Tibial artery (tissue), 4 donors: ENCODE measurements around the gene TTLL11.

Source experiments
- DNase-seq, 2 donors: peaks; one replicate each; pipeline ENCODE4 v3.0.0-alpha.2; 2019
- H3K27ac ChIP-seq, 2 donors: fragments of 200-600 bp; sonication (generic) in 1 of 2; 1 replicate in 1 of 2; 2 replicates in 1 of 2; pipeline ENCODE4 v1.5.1; 2018 to 2019; ENCODE audit warnings: mild to moderate bottlenecking in 1 of 2
- H3K27me3 ChIP-seq, 2 donors: fragments of 200-600 bp; sonication (generic) in 1 of 2; one replicate each; pipeline versions ENCODE4 v1.5.1 to v1.6.0; 2016 to 2019
- H3K36me3 ChIP-seq, 3 donors: fragments of 200-600 bp; sonication (generic) in 2 of 3; one replicate each; pipeline ENCODE4 v1.5.1; 2016 to 2019; ENCODE audit warnings: mild to moderate bottlenecking in 2 of 3
- H3K4me1 ChIP-seq, 4 donors: fragments of 200-600 bp; sonication (generic) in 2 of 4; 1 replicate in 3 of 4; 2 replicates in 1 of 4; pipeline ENCODE4 v1.5.1; 2016 to 2019
- H3K4me3 ChIP-seq, 2 donors: fragments of 200-600 bp; sonication (generic) in 1 of 2; 1 replicate in 1 of 2; 2 replicates in 1 of 2; pipeline ENCODE4 v1.5.1; 2018 to 2019; ENCODE audit warnings: mild to moderate bottlenecking in 2 of 2
- H3K9me3 ChIP-seq, 3 donors: fragments of 200-600 bp; sonication (generic) in 1 of 3; one replicate each; pipeline ENCODE4 v1.5.1; 2016 to 2019
- intact Hi-C: fragments of 100-400 bp; cut with DNase I; formaldehyde crosslinking; loops from one replicate; pipeline ENCODE4 v1.15.0; 2023; ENCODE audit warnings: low total_unique reads
- TF ChIP-seq, protein P1 (sequence below), 2 experiments: fragments of 200-600 bp in 1 of 2; fragments of 450-650 bp in 1 of 2; IDR thresholded peaks; one replicate each; pipeline ENCODE4 v1.5.1; 2017 to 2019; ENCODE audit warnings: antibody characterized with exemption in 2 of 2, mild to moderate bottlenecking in 1 of 2, moderate library complexity in 1 of 2

TTLL11 gene

DNA sequence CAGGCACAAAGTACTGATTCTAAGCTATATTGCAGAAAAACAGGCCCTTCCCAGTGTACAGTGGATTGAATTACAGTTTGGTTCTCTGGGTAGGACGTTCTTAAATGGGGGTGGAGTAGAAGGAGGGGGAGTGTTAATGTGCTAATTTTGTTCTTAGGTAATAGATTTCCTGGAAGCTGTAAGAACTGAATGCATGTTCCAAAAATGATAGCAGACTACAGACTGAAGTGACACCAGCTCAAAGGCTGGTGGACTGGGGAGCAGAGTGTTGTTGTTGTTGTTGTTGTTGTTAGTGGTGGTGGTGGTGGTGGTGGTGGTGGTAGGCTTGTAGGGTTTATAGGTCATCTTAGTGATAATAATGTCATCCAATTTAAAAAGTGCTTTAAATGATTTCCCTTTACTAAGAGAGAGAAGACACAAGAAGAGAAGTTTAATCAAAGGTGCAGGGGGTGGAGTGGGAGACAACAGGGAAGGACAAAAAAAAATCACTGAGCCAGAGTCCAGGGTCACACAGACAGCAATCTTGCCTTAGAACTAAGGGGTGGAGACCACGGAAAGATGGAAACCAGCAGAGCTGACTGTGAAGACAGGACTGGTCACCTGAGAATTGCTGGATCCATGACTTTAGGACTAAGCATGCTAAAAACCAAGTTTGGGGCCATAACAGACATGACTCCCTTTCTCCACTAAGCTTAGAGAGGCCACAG is 27.0 kb downstream of the TTLL11 start:
- no peaks in the 10 kb centered on the region for H3K9me3 ChIP-seq
- H3K4me3 ChIP-seq, result no peak overlapping the region
- TF ChIP-seq, protein P1, sequence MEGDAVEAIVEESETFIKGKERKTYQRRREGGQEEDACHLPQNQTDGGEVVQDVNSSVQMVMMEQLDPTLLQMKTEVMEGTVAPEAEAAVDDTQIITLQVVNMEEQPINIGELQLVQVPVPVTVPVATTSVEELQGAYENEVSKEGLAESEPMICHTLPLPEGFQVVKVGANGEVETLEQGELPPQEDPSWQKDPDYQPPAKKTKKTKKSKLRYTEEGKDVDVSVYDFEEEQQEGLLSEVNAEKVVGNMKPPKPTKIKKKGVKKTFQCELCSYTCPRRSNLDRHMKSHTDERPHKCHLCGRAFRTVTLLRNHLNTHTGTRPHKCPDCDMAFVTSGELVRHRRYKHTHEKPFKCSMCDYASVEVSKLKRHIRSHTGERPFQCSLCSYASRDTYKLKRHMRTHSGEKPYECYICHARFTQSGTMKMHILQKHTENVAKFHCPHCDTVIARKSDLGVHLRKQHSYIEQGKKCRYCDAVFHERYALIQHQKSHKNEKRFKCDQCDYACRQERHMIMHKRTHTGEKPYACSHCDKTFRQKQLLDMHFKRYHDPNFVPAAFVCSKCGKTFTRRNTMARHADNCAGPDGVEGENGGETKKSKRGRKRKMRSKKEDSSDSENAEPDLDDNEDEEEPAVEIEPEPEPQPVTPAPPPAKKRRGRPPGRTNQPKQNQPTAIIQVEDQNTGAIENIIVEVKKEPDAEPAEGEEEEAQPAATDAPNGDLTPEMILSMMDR (IDR thresholded peaks at IDR 0.05), result no peak
- H3K27me3 ChIP-seq, result no peaks in the 10 kb centered on the region
- peaks cover 0 to 44% (median 3%) of the 10 kb centered on the region in 4 donors for H3K4me1 ChIP-seq
- no peak overlapping the region for H3K27ac ChIP-seq
- intact Hi-C loops, result no loop called here
- H3K36me3 ChIP-seq, result peaks cover 0 to 6% (median 0%) of the 10 kb centered on the region in 3 donors
- DNase-seq, result no peak

GRCh38 chr9:122060481-122060880 is 32.6 kb downstream of the TTLL11 start:
- no peaks in the 10 kb centered on the region for H3K9me3 ChIP-seq
- no peaks in the 10 kb centered on the region for H3K27me3 ChIP-seq
- intact Hi-C loops, result no loop called here
- no peak overlapping the region for H3K4me3 ChIP-seq
- no peak overlapping the region for H3K27ac ChIP-seq
- H3K4me1 ChIP-seq, result peaks cover 0 to 26% (median 0%) of the 10 kb centered on the region in 4 donors
- H3K36me3 ChIP-seq, result no peaks in the 10 kb centered on the region
- TF ChIP-seq, protein P1 (IDR thresholded peaks at IDR 0.05), result no peak
- DNase-seq, result no peak

GRCh38 chr9:122059955-122060324 is 33.2 kb downstream of the TTLL11 start:
- intact Hi-C loops, result no loop called here
- TF ChIP-seq, protein P1 (IDR thresholded peaks at IDR 0.05), result no peak
- no peak overlapping the region for H3K27ac ChIP-seq

DNA sequence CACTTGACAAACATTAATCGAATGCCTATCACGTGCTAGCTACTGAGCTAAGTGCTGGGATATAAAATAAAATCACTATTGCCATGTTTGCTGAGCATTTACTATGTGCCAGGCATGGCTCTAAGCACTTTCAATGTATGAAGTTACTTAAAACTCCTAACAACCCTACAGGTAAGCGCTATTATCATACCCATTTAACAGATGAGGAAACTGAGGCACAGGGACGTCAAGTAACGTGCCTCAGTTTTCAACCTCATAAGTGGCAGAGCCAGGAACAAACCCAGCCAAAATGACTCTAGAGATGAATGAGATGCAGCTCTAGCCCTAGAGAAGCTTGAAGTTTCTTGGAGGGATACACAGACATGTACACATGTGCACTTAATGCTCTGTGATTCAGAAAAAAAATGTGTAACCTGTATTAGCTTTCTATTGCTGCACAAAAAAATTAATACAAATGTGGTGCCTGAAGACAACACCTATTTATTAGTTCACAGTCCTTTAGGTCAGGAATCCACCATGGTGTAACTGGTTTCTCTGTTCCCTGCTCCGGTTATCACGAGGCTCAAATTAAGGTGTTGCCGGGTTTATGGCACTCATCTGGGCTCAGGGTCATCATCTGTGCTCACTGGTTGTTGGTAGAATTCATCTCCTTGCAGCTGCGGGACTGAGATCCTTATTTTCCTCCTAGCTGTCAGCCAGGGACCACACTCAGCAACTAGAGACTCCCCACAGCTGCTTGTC is 33.7 kb downstream of the TTLL11 start:
- intact Hi-C loops, result no loop called here
- no peak for DNase-seq
- H3K36me3 ChIP-seq, result no peaks in the 10 kb centered on the region
- H3K27me3 ChIP-seq, result no peaks in the 10 kb centered on the region
- no peak overlapping the region for H3K4me3 ChIP-seq
- H3K4me1 ChIP-seq, result peaks cover 0 to 15% (median 0%) of the 10 kb centered on the region in 4 donors
- no peak overlapping the region for H3K27ac ChIP-seq
- TF ChIP-seq, protein P1 (IDR thresholded peaks at IDR 0.05), result no peak
- H3K9me3 ChIP-seq, result no peaks in the 10 kb centered on the region

More at GRCh38 chr9:122059955-122060324, 33.2 kb downstream of the TTLL11 start:
- H3K36me3 ChIP-seq, result no peaks in the 10 kb centered on the region
- no peak overlapping the region for H3K4me3 ChIP-seq
- no peaks in the 10 kb centered on the region for H3K9me3 ChIP-seq
- peaks cover 0 to 21% (median 0%) of the 10 kb centered on the region in 4 donors for H3K4me1 ChIP-seq
- H3K27me3 ChIP-seq, result no peaks in the 10 kb centered on the region
- no peak for DNase-seq

GRCh38 chr9:122058709-122059108 is 34.4 kb downstream of the TTLL11 start:
- Histone ChIP-seq H3K36me3 (no peaks in the 10 kb centered on the region), H3K4me3 (no peak overlapping the region), H3K4me1 (peaks cover 0 to 14% (median 0%) of the 10 kb centered on the region in 4 donors), H3K9me3 (no peaks in the 10 kb centered on the region), H3K27me3 (no peaks in the 10 kb centered on the region), H3K27ac (no peak overlapping the region)
- intact Hi-C loops, result no loop called here
- TF ChIP-seq, protein P1 (IDR thresholded peaks at IDR 0.05), result no peak
- no peak for DNase-seq
